Activated T-cell treated with anti-CD3 and anti-CD28 coated beads, Interleukin-2, amount 50 U/mL, for 72 hours (primary cell): ENCODE measurements around the gene KRTAP19-2. TPM values are rescaled to one million over a fixed set of nuclear protein-coding genes. Genes with fewer than 3 reads are reported as not detected.

Experiments used
- ATAC-seq, 2 donors: fragments of 150-1000 bp; cut with Tn5 transposase; replicated peaks in 1 of 2; 2 replicates each; pipeline ENCODE4 v1.10.0; 2021; ENCODE audit warnings: moderate library complexity in 2 of 2, mild to moderate bottlenecking in 1 of 2
- DNase-seq, 2 donors: peaks; one replicate each; pipeline ENCODE4 v3.0.0; 2021 to 2022; ENCODE audit warnings: mixed read lengths in 1 of 2
- H3K27ac Mint-ChIP-seq: one replicate; pipeline ENCODE4 v1.8.0; 2022; ENCODE audit warnings: mild to moderate bottlenecking, moderate library complexity, mixed read lengths
- H3K27me3 Mint-ChIP-seq: one replicate; pipeline ENCODE4 v1.8.0; 2022; ENCODE audit warnings: low read depth, mixed read lengths
- H3K36me3 Mint-ChIP-seq, 2 donors: one replicate each; pipeline ENCODE4 v1.8.0; 2022; ENCODE audit warnings: mixed read lengths in 2 of 2, mild to moderate bottlenecking in 1 of 2; ENCODE audit not compliant: insufficient read depth in 2 of 2
- H3K4me1 Mint-ChIP-seq: one replicate; pipeline ENCODE4 v1.8.0; 2022; ENCODE audit warnings: low read depth, mixed read lengths
- H3K4me3 Mint-ChIP-seq, 2 donors: one replicate each; pipeline ENCODE4 v1.8.0; 2022; ENCODE audit warnings: mild to moderate bottlenecking in 2 of 2, mixed read lengths in 2 of 2, moderate library complexity in 2 of 2
- H3K9me3 Mint-ChIP-seq, 2 donors: one replicate each; pipeline ENCODE4 v1.8.0; 2022; ENCODE audit warnings: mixed read lengths in 2 of 2
- total RNA-seq, 2 donors: library from RNA; stranded (reverse); gene quantifications; one replicate each; pipeline ENCODE4 v1.2.3, GENCODE V29; 2022

The KRTAP19-2 gene
- total RNA-seq, 2 donors from 2014 or later = not detected

- H3K4me1 Mint-ChIP-seq = no peaks in the 10 kb centered on the region
- no peak for ATAC-seq
- no peak for DNase-seq
These were observed 23.5 kb downstream of the KRTAP19-2 start for GRCh38 chr21:30463713-30464112.

GRCh38 chr21:30448514-30448913, 38.7 kb downstream of the KRTAP19-2 start:
- H3K27me3 Mint-ChIP-seq = no peaks in the 10 kb centered on the region
- no peak for DNase-seq
- no peak overlapping the region for H3K4me3 Mint-ChIP-seq
- no peak overlapping the region for H3K27ac Mint-ChIP-seq
- H3K4me1 Mint-ChIP-seq = peaks cover 4% of the 10 kb centered on the region
- ATAC-seq = no peak
- no peaks in the 10 kb centered on the region for H3K9me3 Mint-ChIP-seq
- no peaks in the 10 kb centered on the region for H3K36me3 Mint-ChIP-seq

More at GRCh38 chr21:30463713-30464112, 23.5 kb downstream of the KRTAP19-2 start:
- Mint-ChIP-seq H3K27ac (no peak overlapping the region), H3K4me3 (no peak overlapping the region), H3K36me3 (no peaks in the 10 kb centered on the region), H3K27me3 (peaks cover 6% of the 10 kb centered on the region), H3K9me3 (no peaks in the 10 kb centered on the region)

DNA sequence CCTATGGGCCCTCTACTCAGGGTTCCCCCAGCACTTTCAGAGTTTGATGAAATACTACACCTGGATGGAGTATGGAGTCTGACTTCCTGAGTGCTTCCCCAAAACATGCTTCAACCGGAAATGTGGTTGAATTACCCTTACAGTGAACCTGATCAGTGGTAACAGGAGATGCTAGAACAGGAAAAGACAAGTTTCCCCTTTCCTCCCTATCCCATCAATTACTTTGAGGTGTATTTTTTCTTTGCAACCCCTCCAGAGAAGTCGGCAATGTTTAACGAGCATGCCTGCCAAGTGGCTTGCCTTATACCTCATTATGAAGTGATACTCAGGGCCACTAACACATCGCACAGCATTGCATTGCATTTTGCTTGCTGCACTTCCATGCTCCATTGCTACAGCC, 40.2 kb downstream of the KRTAP19-2 start:
- Mint-ChIP-seq H3K9me3 (no peaks in the 10 kb centered on the region), H3K4me3 (no peak overlapping the region), H3K36me3 (no peaks in the 10 kb centered on the region), H3K27me3 (no peaks in the 10 kb centered on the region), H3K27ac (no peak overlapping the region), H3K4me1 (peaks cover 4% of the 10 kb centered on the region)
- ATAC-seq = no peak
- no peak for DNase-seq

DNA sequence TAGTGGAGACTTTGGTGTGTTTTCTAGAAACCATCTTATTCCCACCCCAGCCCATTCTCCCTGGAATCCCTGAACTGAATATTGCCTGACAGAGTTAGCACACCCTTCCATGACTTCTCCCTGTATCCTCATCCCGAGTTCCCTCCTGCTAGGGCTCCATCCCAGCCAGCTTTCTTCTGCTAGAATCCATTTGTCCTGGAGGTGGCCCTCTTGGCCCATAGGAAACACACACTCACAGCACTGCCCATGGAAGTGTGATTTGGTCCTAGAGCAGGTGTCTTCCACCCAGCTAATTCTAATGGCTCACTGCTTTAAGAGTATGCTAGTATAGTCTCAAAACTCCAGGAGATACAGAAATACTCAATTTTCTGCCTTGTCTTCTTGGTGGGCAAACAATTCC, 43.0 kb downstream of the KRTAP19-2 start:
- ATAC-seq = no peak

GRCh38 chr21:30443226-30443625, 44.0 kb downstream of the KRTAP19-2 start:
- DNase-seq (no peak), ATAC-seq (no peak)
- H3K27ac Mint-ChIP-seq = no peak overlapping the region
- peaks cover 4% of the 10 kb centered on the region for H3K4me1 Mint-ChIP-seq
- H3K36me3 Mint-ChIP-seq = no peaks in the 10 kb centered on the region
- no peaks in the 10 kb centered on the region for H3K9me3 Mint-ChIP-seq
- H3K27me3 Mint-ChIP-seq = no peaks in the 10 kb centered on the region
- H3K4me3 Mint-ChIP-seq = no peak overlapping the region

More for the DNA sequence above, 43.0 kb downstream of the KRTAP19-2 start:
- Mint-ChIP-seq H3K4me3 (no peak overlapping the region), H3K27ac (no peak overlapping the region), H3K4me1 (peaks cover 4% of the 10 kb centered on the region), H3K9me3 (no peaks in the 10 kb centered on the region), H3K36me3 (no peaks in the 10 kb centered on the region), H3K27me3 (no peaks in the 10 kb centered on the region)
- no peak for DNase-seq

- H3K4me3 Mint-ChIP-seq = no peak within 1 kb of the TSS
- no peaks in the 10 kb centered on the region for H3K9me3 Mint-ChIP-seq
- ATAC-seq (no peak), DNase-seq (no peak)
- no peak within 1 kb of the TSS for H3K27ac Mint-ChIP-seq
- no peaks in the 10 kb centered on the region for H3K4me1 Mint-ChIP-seq
- H3K27me3 Mint-ChIP-seq = no peaks in the 10 kb centered on the region
- no peaks in the 10 kb centered on the region for H3K36me3 Mint-ChIP-seq
These were observed 47.3 kb downstream of the KRTAP19-2 start, which contains the start of gene KRTAP15-1 for GRCh38 chr21:30439975-30440374. KRTAP15-1 (plus strand) TSS chr21:30440275; CDS start chr21:30440328, 53 bp downstream.

Other genes starting within 250 kb of the KRTAP19-2 start
- gene KRTAP24-1, start 204.5 kb downstream of the KRTAP19-2 start, total RNA-seq = not detected
- gene KRTAP25-1, start 197.9 kb downstream of the KRTAP19-2 start, total RNA-seq = not detected
- gene KRTAP26-1, start 167.1 kb downstream of the KRTAP19-2 start, total RNA-seq = not detected
- not detected for gene KRTAP27-1, start 149.7 kb downstream of the KRTAP19-2 start, total RNA-seq
- not detected for gene KRTAP23-1, start 138.8 kb downstream of the KRTAP19-2 start, total RNA-seq
- not detected for gene KRTAP13-2, start 115.2 kb downstream of the KRTAP19-2 start, total RNA-seq
- gene KRTAP13-1, start 91.4 kb downstream of the KRTAP19-2 start, total RNA-seq = not detected
- not detected for gene KRTAP13-3, start 61.5 kb downstream of the KRTAP19-2 start, total RNA-seq
- gene KRTAP13-4, start 57.2 kb downstream of the KRTAP19-2 start, total RNA-seq = not detected
- not detected for gene KRTAP15-1, start 47.2 kb downstream of the KRTAP19-2 start, total RNA-seq
- gene KRTAP19-1, start 7.1 kb downstream of the KRTAP19-2 start, total RNA-seq = not detected
- not detected for gene KRTAP19-3, start 4.6 kb upstream of the KRTAP19-2 start, total RNA-seq
- gene KRTAP19-4, start 9.7 kb upstream of the KRTAP19-2 start, total RNA-seq = not detected
- gene KRTAP19-5, start 14.7 kb upstream of the KRTAP19-2 start, total RNA-seq = not detected
- gene KRTAP19-6, start 54.4 kb upstream of the KRTAP19-2 start, total RNA-seq = not detected
- not detected for gene KRTAP19-7, start 73.9 kb upstream of the KRTAP19-2 start, total RNA-seq
- not detected for gene KRTAP22-2, start 103.0 kb upstream of the KRTAP19-2 start, total RNA-seq
- gene KRTAP6-3, start 105.0 kb upstream of the KRTAP19-2 start, total RNA-seq = not detected
- gene KRTAP6-2, start 111.5 kb upstream of the KRTAP19-2 start, total RNA-seq = not detected
- not detected for gene KRTAP22-1, start 113.7 kb upstream of the KRTAP19-2 start, total RNA-seq
- not detected for gene KRTAP6-1, start 126.5 kb upstream of the KRTAP19-2 start, total RNA-seq
- not detected for gene KRTAP20-1, start 129.0 kb upstream of the KRTAP19-2 start, total RNA-seq
- gene KRTAP20-4, start 133.2 kb upstream of the KRTAP19-2 start, total RNA-seq = not detected
- gene KRTAP20-2, start 147.8 kb upstream of the KRTAP19-2 start, total RNA-seq = not detected
- gene KRTAP20-3, start 155.4 kb upstream of the KRTAP19-2 start, total RNA-seq = not detected
- gene KRTAP21-3, start 231.3 kb upstream of the KRTAP19-2 start, total RNA-seq = not detected